ENCODE results near the gene AP1G2.

- TF ChIP-seq POLR2A (IDR thresholded peaks at IDR 0.05) (no peak), CTCF (IDR thresholded peaks at IDR 0.05) (no peak)
Measured at GRCh38 chr14:23538785-23539184, 28.8 kb downstream of the AP1G2 start.

Measured in uterus (tissue), 2 donors.